GM21528 (cell line): ENCODE measurements around the gene CHRNA7.
"Not testable (repeated sequence)": the region's sequence is repeated elsewhere in the genome, so short reads cannot be mapped to it uniquely, and the experiment has no call there.

Experiments
- ATAC-seq: cut with Tn5 transposase; IDR thresholded peaks from one replicate; pipeline ENCODE4 v1.9.1; 2021; ENCODE audit warnings: mild to moderate bottlenecking, moderate library complexity; ENCODE audit not compliant: unreplicated experiment, low FRiP score

CHRNA7 gene

GRCh38 chr15:32166270-32166669 lies 136.0 kb downstream of the CHRNA7 start:
- not testable (repeated sequence) for ATAC-seq

GRCh38 chr15:32167913-32168312 lies 137.6 kb downstream of the CHRNA7 start:
- not testable (repeated sequence) for ATAC-seq

GRCh38 chr15:32180579-32180978 lies 150.3 kb downstream of the CHRNA7 start:
- not testable (repeated sequence) for ATAC-seq

- ATAC-seq: not testable (repeated sequence)
Measured at GRCh38 chr15:32193780-32194179, 163.5 kb downstream of the CHRNA7 start.

DNA sequence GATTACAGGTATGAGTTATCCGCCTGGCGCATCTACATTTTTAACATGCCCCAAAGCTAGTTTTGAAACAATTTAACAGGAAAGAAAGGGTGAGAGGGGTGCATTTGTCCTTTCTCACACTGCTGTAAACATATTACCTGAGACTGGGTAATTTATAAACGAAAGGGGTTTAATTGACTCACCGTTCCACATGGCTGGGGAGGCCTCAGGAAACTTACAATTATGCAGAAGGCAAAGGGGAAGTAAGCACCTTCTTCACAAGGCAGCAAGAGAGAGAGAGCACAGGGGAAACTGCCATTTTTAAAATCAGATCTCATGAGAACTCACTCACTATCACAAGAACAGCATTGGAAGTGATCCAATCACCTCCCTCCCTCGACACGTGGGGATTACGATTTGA lies 165.9 kb downstream of the CHRNA7 start:
- ATAC-seq: not testable (repeated sequence)

DNA sequence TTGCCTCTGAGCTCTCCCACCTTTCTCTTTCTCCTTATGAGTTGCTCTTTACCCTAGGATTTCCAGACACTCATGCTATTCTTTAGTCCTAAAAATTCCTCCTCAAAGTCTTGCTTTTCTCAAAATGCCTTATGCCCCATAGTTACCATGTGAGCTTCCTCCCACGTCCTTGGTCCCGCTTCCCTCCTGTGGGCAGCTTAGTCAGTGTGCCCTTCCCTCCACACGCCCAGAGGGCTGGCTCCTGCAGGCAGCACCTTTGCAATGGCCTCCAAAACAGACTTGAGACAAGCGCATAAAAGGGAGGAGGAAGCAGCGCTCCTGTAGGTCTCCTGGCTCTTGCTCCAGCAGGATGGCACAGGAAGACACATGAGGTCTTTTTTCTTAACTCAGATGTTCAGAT lies 168.6 kb downstream of the CHRNA7 start:
- ATAC-seq: not testable (repeated sequence)

- ATAC-seq: not testable (repeated sequence)
Measured at GRCh38 chr15:32209081-32209480, 178.8 kb downstream of the CHRNA7 start.

DNA sequence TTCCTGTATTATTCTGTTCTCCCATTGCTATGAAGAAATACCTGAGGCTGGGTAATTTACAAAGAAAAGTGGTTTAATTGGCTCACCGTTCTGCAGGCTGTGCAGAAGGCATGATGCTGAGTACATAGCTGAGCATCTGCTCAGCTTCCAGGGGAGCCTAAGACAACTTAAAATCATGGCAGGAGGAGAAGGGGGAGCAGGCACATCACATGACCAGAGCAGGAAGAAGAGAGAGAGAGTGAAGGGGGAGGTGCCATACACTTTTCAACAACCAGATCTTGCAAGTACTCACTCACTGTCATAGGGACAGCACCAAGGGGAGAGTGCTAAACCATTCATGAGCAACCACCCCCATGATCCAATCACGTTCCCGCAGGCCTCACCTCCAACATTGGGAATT lies 188.4 kb downstream of the CHRNA7 start:
- ATAC-seq: no peak
